GM19043 (cell line): ENCODE data around the gene PACS1.

Experiments used
- ATAC-seq: cut with Tn5 transposase; IDR thresholded peaks from one replicate; pipeline ENCODE4 v1.9.1; 2021; ENCODE audit warnings: low read depth; ENCODE audit not compliant: unreplicated experiment

Gene PACS1

GRCh38 chr11:66131937-66132632 lies 62.0 kb downstream of the PACS1 start:
- ATAC-seq, result no peak

GRCh38 chr11:66133216-66133775 lies 63.2 kb downstream of the PACS1 start:
- no peak for ATAC-seq

- ATAC-seq, result no peak
Observed at GRCh38 chr11:66136752-66137123, 66.7 kb downstream of the PACS1 start.

GRCh38 chr11:66139817-66140404 lies 69.8 kb downstream of the PACS1 start:
- ATAC-seq, result no peak

GRCh38 chr11:66142370-66143263 lies 72.5 kb downstream of the PACS1 start:
- no peak for ATAC-seq

GRCh38 chr11:66143264-66143566 lies 73.1 kb downstream of the PACS1 start:
- ATAC-seq, result no peak

GRCh38 chr11:66143996-66144678 lies 74.1 kb downstream of the PACS1 start:
- no peak for ATAC-seq

GRCh38 chr11:66146074-66146473 lies 76.0 kb downstream of the PACS1 start:
- no peak for ATAC-seq

GRCh38 chr11:66146940-66147339 lies 76.9 kb downstream of the PACS1 start:
- ATAC-seq, result no peak

GRCh38 chr11:66150140-66150539 lies 80.1 kb downstream of the PACS1 start:
- ATAC-seq, result no peak

- ATAC-seq, result no peak
Observed at GRCh38 chr11:66150725-66151124, 80.7 kb downstream of the PACS1 start.

- ATAC-seq, result no peak
Observed at GRCh38 chr11:66151273-66151672, 81.2 kb downstream of the PACS1 start.

- ATAC-seq, result no peak
Observed at GRCh38 chr11:66154109-66154508, 84.0 kb downstream of the PACS1 start.

- no peak for ATAC-seq
Observed at GRCh38 chr11:66155387-66156073, 85.5 kb downstream of the PACS1 start.

- ATAC-seq, result no peak
Observed at GRCh38 chr11:66157182-66157864, 87.3 kb downstream of the PACS1 start.

GRCh38 chr11:66158156-66158555 lies 88.1 kb downstream of the PACS1 start:
- no peak for ATAC-seq

GRCh38 chr11:66159324-66159984 lies 89.4 kb downstream of the PACS1 start:
- no peak for ATAC-seq

- ATAC-seq, result no peak
Observed at GRCh38 chr11:66160709-66161108, 90.6 kb downstream of the PACS1 start.

- no peak for ATAC-seq
Observed at GRCh38 chr11:66168289-66168688, 98.2 kb downstream of the PACS1 start.
